ENCODE results near the gene TNS2.

The TNS2 gene

GRCh38 chr12:53067074-53067992, 17.5 kb downstream of the TNS2 start:
- no peaks in the 10 kb centered on the region for H3K9me3 ChIP-seq (ENCODE audit: control insufficient read depth, insufficient read depth, low read length)
- no peak overlapping the region for H3K4me3 ChIP-seq (ENCODE audit: low read depth, low read length)
- H3K36me3 ChIP-seq (ENCODE audit: control insufficient read depth, insufficient read depth, low read length) = peaks cover 5% of the 10 kb centered on the region
- H3K9ac ChIP-seq (ENCODE audit: low read depth, low read length) = no peak overlapping the region
- H3K27me3 ChIP-seq (ENCODE audit: control insufficient read depth, insufficient read depth, low read length) = no peaks in the 10 kb centered on the region
- peaks cover 16% of the 10 kb centered on the region for H3K4me1 ChIP-seq (ENCODE audit: control insufficient read depth, insufficient read depth, low read length)

GRCh38 chr12:53067993-53068770, 18.3 kb downstream of the TNS2 start:
- Histone ChIP-seq H3K9me3 (ENCODE audit: control insufficient read depth, insufficient read depth, low read length) (no peaks in the 10 kb centered on the region), H3K27me3 (ENCODE audit: control insufficient read depth, insufficient read depth, low read length) (no peaks in the 10 kb centered on the region), H3K9ac (ENCODE audit: low read depth, low read length) (no peak overlapping the region), H3K4me3 (ENCODE audit: low read depth, low read length) (no peak overlapping the region), H3K4me1 (ENCODE audit: control insufficient read depth, insufficient read depth, low read length) (peaks cover 19% of the 10 kb centered on the region), H3K36me3 (ENCODE audit: control insufficient read depth, insufficient read depth, low read length) (peaks cover 5% of the 10 kb centered on the region)

- Histone ChIP-seq H3K4me1 (ENCODE audit: control insufficient read depth, insufficient read depth, low read length) (peaks cover 19% of the 10 kb centered on the region), H3K36me3 (ENCODE audit: control insufficient read depth, insufficient read depth, low read length) (peaks cover 5% of the 10 kb centered on the region), H3K27me3 (ENCODE audit: control insufficient read depth, insufficient read depth, low read length) (no peaks in the 10 kb centered on the region), H3K9me3 (ENCODE audit: control insufficient read depth, insufficient read depth, low read length) (no peaks in the 10 kb centered on the region), H3K4me3 (ENCODE audit: low read depth, low read length) (no peak overlapping the region), H3K9ac (ENCODE audit: low read depth, low read length) (peak overlapping the region; percentile 47)
Measured at GRCh38 chr12:53068811-53069585, 19.1 kb downstream of the TNS2 start.

GRCh38 chr12:53069621-53070410, 20.0 kb downstream of the TNS2 start:
- no peaks in the 10 kb centered on the region for H3K9me3 ChIP-seq (ENCODE audit: control insufficient read depth, insufficient read depth, low read length)
- peaks cover 5% of the 10 kb centered on the region for H3K36me3 ChIP-seq (ENCODE audit: control insufficient read depth, insufficient read depth, low read length)
- H3K4me1 ChIP-seq (ENCODE audit: control insufficient read depth, insufficient read depth, low read length) = peaks cover 19% of the 10 kb centered on the region
- H3K27me3 ChIP-seq (ENCODE audit: control insufficient read depth, insufficient read depth, low read length) = no peaks in the 10 kb centered on the region
- H3K9ac ChIP-seq (ENCODE audit: low read depth, low read length) = peak overlapping the region; percentile 47
- H3K4me3 ChIP-seq (ENCODE audit: low read depth, low read length) = no peak overlapping the region

- H3K4me1 ChIP-seq (ENCODE audit: control insufficient read depth, insufficient read depth, low read length) = peaks cover 19% of the 10 kb centered on the region
- no peaks in the 10 kb centered on the region for H3K9me3 ChIP-seq (ENCODE audit: control insufficient read depth, insufficient read depth, low read length)
- H3K4me3 ChIP-seq (ENCODE audit: low read depth, low read length) = no peak overlapping the region
- H3K36me3 ChIP-seq (ENCODE audit: control insufficient read depth, insufficient read depth, low read length) = peaks cover 7% of the 10 kb centered on the region
- no peaks in the 10 kb centered on the region for H3K27me3 ChIP-seq (ENCODE audit: control insufficient read depth, insufficient read depth, low read length)
- H3K9ac ChIP-seq (ENCODE audit: low read depth, low read length) = no peak overlapping the region
Measured at GRCh38 chr12:53070877-53071492, 21.1 kb downstream of the TNS2 start.

- H3K9ac ChIP-seq (ENCODE audit: low read depth, low read length) = no peak overlapping the region
- H3K27me3 ChIP-seq (ENCODE audit: control insufficient read depth, insufficient read depth, low read length) = no peaks in the 10 kb centered on the region
- H3K4me3 ChIP-seq (ENCODE audit: low read depth, low read length) = no peak overlapping the region
- peaks cover 2% of the 10 kb centered on the region for H3K36me3 ChIP-seq (ENCODE audit: control insufficient read depth, insufficient read depth, low read length)
- peaks cover 19% of the 10 kb centered on the region for H3K4me1 ChIP-seq (ENCODE audit: control insufficient read depth, insufficient read depth, low read length)
- H3K9me3 ChIP-seq (ENCODE audit: control insufficient read depth, insufficient read depth, low read length) = no peaks in the 10 kb centered on the region
Measured at GRCh38 chr12:53071591-53072551, 22.0 kb downstream of the TNS2 start.

GRCh38 chr12:53073881-53074280, 24.0 kb downstream of the TNS2 start:
- H3K4me1 ChIP-seq (ENCODE audit: control insufficient read depth, insufficient read depth, low read length) = peaks cover 15% of the 10 kb centered on the region
- no peak overlapping the region for H3K9ac ChIP-seq (ENCODE audit: low read depth, low read length)
- no peaks in the 10 kb centered on the region for H3K27me3 ChIP-seq (ENCODE audit: control insufficient read depth, insufficient read depth, low read length)
- H3K4me3 ChIP-seq (ENCODE audit: low read depth, low read length) = no peak overlapping the region
- H3K36me3 ChIP-seq (ENCODE audit: control insufficient read depth, insufficient read depth, low read length) = peaks cover 2% of the 10 kb centered on the region
- no peaks in the 10 kb centered on the region for H3K9me3 ChIP-seq (ENCODE audit: control insufficient read depth, insufficient read depth, low read length)

GRCh38 chr12:53074283-53074998, 24.6 kb downstream of the TNS2 start:
- Histone ChIP-seq H3K27me3 (ENCODE audit: control insufficient read depth, insufficient read depth, low read length) (no peaks in the 10 kb centered on the region), H3K36me3 (ENCODE audit: control insufficient read depth, insufficient read depth, low read length) (peaks cover 2% of the 10 kb centered on the region), H3K4me3 (ENCODE audit: low read depth, low read length) (no peak overlapping the region), H3K9me3 (ENCODE audit: control insufficient read depth, insufficient read depth, low read length) (no peaks in the 10 kb centered on the region), H3K4me1 (ENCODE audit: control insufficient read depth, insufficient read depth, low read length) (peaks cover 12% of the 10 kb centered on the region), H3K9ac (ENCODE audit: low read depth, low read length) (no peak overlapping the region)

- no peak overlapping the region for H3K4me3 ChIP-seq (ENCODE audit: low read depth, low read length)
- peaks cover 2% of the 10 kb centered on the region for H3K36me3 ChIP-seq (ENCODE audit: control insufficient read depth, insufficient read depth, low read length)
- H3K9me3 ChIP-seq (ENCODE audit: control insufficient read depth, insufficient read depth, low read length) = no peaks in the 10 kb centered on the region
- H3K4me1 ChIP-seq (ENCODE audit: control insufficient read depth, insufficient read depth, low read length) = peaks cover 9% of the 10 kb centered on the region
- peaks cover 2% of the 10 kb centered on the region for H3K27me3 ChIP-seq (ENCODE audit: control insufficient read depth, insufficient read depth, low read length)
- no peak overlapping the region for H3K9ac ChIP-seq (ENCODE audit: low read depth, low read length)
Measured at GRCh38 chr12:53074999-53075370, 25.1 kb downstream of the TNS2 start.
